ENCODE measurements around the gene KCNC1.

DNA sequence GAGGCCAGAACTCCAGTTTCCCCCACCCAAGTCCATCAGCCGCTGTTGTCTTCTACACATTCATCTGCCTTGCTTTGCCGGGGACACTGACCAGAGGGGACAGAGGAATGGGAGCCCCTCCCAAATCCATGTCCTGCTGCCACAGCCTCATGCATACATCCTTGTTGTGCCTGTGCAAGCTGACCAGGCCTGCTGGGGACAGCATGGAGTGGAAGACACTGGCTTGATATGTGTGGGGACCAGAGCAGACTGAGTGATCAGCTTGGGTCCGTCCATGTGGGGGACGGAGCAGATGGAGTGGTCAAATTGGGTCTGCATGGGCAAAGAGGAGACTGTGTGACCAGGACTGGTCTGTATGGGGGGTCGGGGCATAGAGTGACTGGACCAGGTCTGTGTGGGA lies 43.8 kb downstream of the KCNC1 start:
- TF ChIP-seq, protein P1, sequence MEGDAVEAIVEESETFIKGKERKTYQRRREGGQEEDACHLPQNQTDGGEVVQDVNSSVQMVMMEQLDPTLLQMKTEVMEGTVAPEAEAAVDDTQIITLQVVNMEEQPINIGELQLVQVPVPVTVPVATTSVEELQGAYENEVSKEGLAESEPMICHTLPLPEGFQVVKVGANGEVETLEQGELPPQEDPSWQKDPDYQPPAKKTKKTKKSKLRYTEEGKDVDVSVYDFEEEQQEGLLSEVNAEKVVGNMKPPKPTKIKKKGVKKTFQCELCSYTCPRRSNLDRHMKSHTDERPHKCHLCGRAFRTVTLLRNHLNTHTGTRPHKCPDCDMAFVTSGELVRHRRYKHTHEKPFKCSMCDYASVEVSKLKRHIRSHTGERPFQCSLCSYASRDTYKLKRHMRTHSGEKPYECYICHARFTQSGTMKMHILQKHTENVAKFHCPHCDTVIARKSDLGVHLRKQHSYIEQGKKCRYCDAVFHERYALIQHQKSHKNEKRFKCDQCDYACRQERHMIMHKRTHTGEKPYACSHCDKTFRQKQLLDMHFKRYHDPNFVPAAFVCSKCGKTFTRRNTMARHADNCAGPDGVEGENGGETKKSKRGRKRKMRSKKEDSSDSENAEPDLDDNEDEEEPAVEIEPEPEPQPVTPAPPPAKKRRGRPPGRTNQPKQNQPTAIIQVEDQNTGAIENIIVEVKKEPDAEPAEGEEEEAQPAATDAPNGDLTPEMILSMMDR (IDR thresholded peaks at IDR 0.05): no peak
- no peak for TF ChIP-seq ZFX (IDR thresholded peaks at IDR 0.05; ENCODE audit: borderline replicate concordance)
